HepG2 (cell line): Measurements from ENCODE around the gene FAM83G. TPM values are rescaled to one million over a fixed set of nuclear protein-coding genes. Genes with fewer than 3 reads are reported as not detected.

Experiments
- ATAC-seq: fragments of 200-7000 bp; cut with Tn5 transposase; 3 replicates; pipeline ENCODE4 v1.9.1; 2020; ENCODE audit warnings: mild to moderate bottlenecking, moderate library complexity
- BruUV-seq: library from RNA; stranded (reverse); fragments of 400-500 nt; replicated peaks from 2 replicates; lab custom pipeline; 2021; lab: Mats Ljungman, UMichigan
- CTCF ChIA-PET: fragments of 300-600 bp; formaldehyde crosslinking; extraction: SDS; loops from one replicate; lab custom pipeline; 2021; ENCODE audit warnings: low total read pairs, inconsistent platforms, low intra/inter-chr PET ratio; lab: Yijun Ruan, JAX
- POLR2A ChIA-PET: fragments of 350-600 bp; sonication (Branson Sonifier 250); formaldehyde crosslinking; loops from one replicate; lab custom pipeline; 2020; ENCODE audit warnings: antibody characterized with exemption, inconsistent platforms; lab: Yijun Ruan, JAX
- DNase-seq: peaks from one replicate; pipeline ENCODE4 v3.0.0-alpha.2; 2015; ENCODE audit warnings: low spot score
- FAIRE-seq: peaks from 3 replicates; lab custom pipeline; 2011; peaks lifted over from hg19 to GRCh38; lab: Jason Lieb, UNC
- H2AFZ ChIP-seq: one replicate; pipeline ENCODE4 v1.6.1; 2011; ENCODE audit warnings: low read length, inconsistent platforms
- H3K27ac ChIP-seq: fragments of 300-600 bp; 3 replicates; pipeline ENCODE4 v1.8.0; 2011; ENCODE audit warnings: mixed run types, mild to moderate bottlenecking, mixed read lengths, low read length, inconsistent platforms; ENCODE audit not compliant: insufficient read depth; ENCODE audit errors: extremely low read length
- H3K27me3 ChIP-seq, 2 experiments: fragments of 200-600 bp in 1 of 2; 2 replicates in 1 of 2; 3 replicates in 1 of 2; pipeline versions ENCODE4 v1.6.0 to v1.8.0; 2011; ENCODE audit warnings: low read length in 2 of 2, mild to moderate bottlenecking in 2 of 2, moderate library complexity in 2 of 2, inconsistent platforms in 1 of 2; ENCODE audit not compliant: insufficient read depth in 2 of 2, control insufficient read depth in 1 of 2
- H3K36me3 ChIP-seq, 2 experiments: fragments of 200-600 bp in 1 of 2; replicated peaks in 1 of 2; 2 replicates in 1 of 2; 3 replicates in 1 of 2; pipeline versions ENCODE4 v1.5.1 to v1.8.0; 2011; ENCODE audit warnings: low read length in 2 of 2, inconsistent platforms in 1 of 2; ENCODE audit not compliant: insufficient read depth in 2 of 2, control insufficient read depth in 1 of 2
- H3K4me1 ChIP-seq: 2 replicates; pipeline ENCODE4 v1.5.1; 2012; ENCODE audit warnings: low read length, inconsistent platforms; ENCODE audit not compliant: insufficient read depth
- H3K4me2 ChIP-seq: 2 replicates; pipeline ENCODE4 v1.6.0; 2011; ENCODE audit warnings: low read depth, low read length, inconsistent platforms
- H3K4me3 ChIP-seq, 3 experiments: fragments of 200-600 bp in 1 of 3; sonication (generic), shearing (Covaris generic) in 1 of 3; replicated peaks in 1 of 3; 2 replicates each; pipeline ENCODE4 v1.5.1; 2011 to 2016; ENCODE audit warnings: low read length in 3 of 3, inconsistent platforms in 2 of 3, low read depth in 2 of 3, mild to moderate bottlenecking in 2 of 3, control low read depth in 1 of 3, mixed read lengths in 1 of 3; ENCODE audit not compliant: insufficient read depth in 1 of 3
- H3K79me2 ChIP-seq: one replicate; pipeline ENCODE4 v1.6.1; 2011; ENCODE audit warnings: low read length, inconsistent platforms; ENCODE audit not compliant: insufficient read depth
- H3K9ac ChIP-seq: 2 replicates; pipeline ENCODE4 v1.6.0; 2011; ENCODE audit warnings: mild to moderate bottlenecking, low read depth, low read length, inconsistent platforms; ENCODE audit not compliant: insufficient read depth
- H3K9me3 ChIP-seq: 2 replicates; pipeline ENCODE4 v1.5.1; 2012; ENCODE audit warnings: mild to moderate bottlenecking, low read length
- H4K20me1 ChIP-seq: 2 replicates; pipeline ENCODE4 v1.6.0; 2011; ENCODE audit warnings: inconsistent platforms, mild to moderate bottlenecking, low read length, moderate library complexity; ENCODE audit not compliant: insufficient read depth
- EZH2 ChIP-seq: conservative IDR thresholded peaks from 2 replicates; pipeline ENCODE4 v1.6.1; 2012; ENCODE audit warnings: mild to moderate bottlenecking, low read depth, low read length, moderate library complexity
- KDM4B ChIP-seq: sonication (generic); formaldehyde crosslinking; IDR thresholded peaks from 2 replicates; pipeline ENCODE4 v1.4.0; 2020; ENCODE audit warnings: missing genetic modification reagents
- PRPF4 ChIP-seq: fragments of 200-400 bp; formaldehyde crosslinking; IDR thresholded peaks from 2 replicates; pipeline ENCODE4 v1.6.1; 2016; ENCODE audit warnings: low read length, low read depth; ENCODE audit not compliant: poor library complexity, severe bottlenecking
- ZBTB1 ChIP-seq: sonication (generic); formaldehyde crosslinking; IDR thresholded peaks from 2 replicates; pipeline ENCODE4 v1.4.0; 2020; ENCODE audit warnings: missing genetic modification reagents, borderline replicate concordance
- ZNF33B ChIP-seq: sonication (generic); formaldehyde crosslinking; IDR thresholded peaks from 2 replicates; pipeline ENCODE4 v1.5.1; 2020; ENCODE audit warnings: mild to moderate bottlenecking, missing genetic modification reagents
- ZNF44 ChIP-seq: sonication (generic); formaldehyde crosslinking; IDR thresholded peaks from 2 replicates; pipeline ENCODE4 v1.5.1; 2020; ENCODE audit warnings: mild to moderate bottlenecking, missing genetic modification reagents
- WGBS: methylation state at CpG from one replicate; pipeline ENCODE4 v1.1.6; 2017; ENCODE audit warnings: low lambda C conversion rate; 5-methylcytosine and 5-hydroxymethylcytosine counted together
- in situ Hi-C: cut with HindIII; loops from 2 replicates; pipeline ENCODE4 v1.10.0; 2017; ENCODE audit warnings: low pct_unique_long_range_greater_than_20kb; ENCODE audit not compliant: extremely low pct_ligation_motif_present
- intact Hi-C: fragments of 100-400 bp; cut with micrococcal nuclease; formaldehyde crosslinking; loops from one replicate; pipeline ENCODE4 v1.10.0; 2022; ENCODE audit not compliant: unreplicated experiment
- polyA plus RNA-seq, 8 experiments: library from polyadenylated mRNA; depleted of rRNA in 3 of 8; stranded (reverse) in 7 of 8; unstranded in 1 of 8; fragments of >200 nt; fragmentation: Illumina TruSeq in 4 of 8; extraction: Trizol in 4 of 8; gene quantifications; 2 replicates each; pipeline versions ENCODE4 v1.2.1 to v1.2.3, GENCODE V29; 2011 to 2016; ENCODE audit warnings: low read depth in 4 of 8, missing spikeins in 1 of 8, mixed read lengths in 1 of 8; ENCODE audit not compliant: insufficient read depth in 1 of 8
- total RNA-seq, 5 experiments: library from RNA; depleted of rRNA; stranded (reverse); fragments of >200 nt; fragmentation: Illumina TruSeq; extraction: Trizol; gene quantifications; 2 replicates each; pipeline ENCODE4 v1.2.3, GENCODE V29; 2016; ENCODE audit warnings: low read depth in 1 of 5
- TF ChIP-seq, protein P1 (sequence below): sonication (generic); formaldehyde crosslinking; IDR thresholded peaks from 2 replicates; pipeline ENCODE4 v1.5.1; 2020; ENCODE audit warnings: mild to moderate bottlenecking, missing genetic modification reagents
- TF ChIP-seq, protein P2 (sequence below): IDR thresholded peaks from 2 replicates; pipeline ENCODE4 v1.6.1; 2016; ENCODE audit warnings: control low read depth
- TF ChIP-seq, protein P3 (sequence below): sonication (generic); formaldehyde crosslinking; IDR thresholded peaks from 2 replicates; pipeline ENCODE4 v1.5.1; 2020; ENCODE audit warnings: missing genetic modification reagents, mild to moderate bottlenecking, borderline replicate concordance
- TF ChIP-seq, protein P4 (sequence below): sonication (generic); formaldehyde crosslinking; conservative IDR thresholded peaks from 2 replicates; pipeline ENCODE4 v1.8.0; 2022; ENCODE audit warnings: missing genetic modification reagents

FAM83G gene
- total and polyA plus RNA-seq, 2 of the 13 experiments (the other 11 are each of a cell fraction or from before 2014, with no cell fraction given): 13.7 to 18.6 TPM

DNA sequence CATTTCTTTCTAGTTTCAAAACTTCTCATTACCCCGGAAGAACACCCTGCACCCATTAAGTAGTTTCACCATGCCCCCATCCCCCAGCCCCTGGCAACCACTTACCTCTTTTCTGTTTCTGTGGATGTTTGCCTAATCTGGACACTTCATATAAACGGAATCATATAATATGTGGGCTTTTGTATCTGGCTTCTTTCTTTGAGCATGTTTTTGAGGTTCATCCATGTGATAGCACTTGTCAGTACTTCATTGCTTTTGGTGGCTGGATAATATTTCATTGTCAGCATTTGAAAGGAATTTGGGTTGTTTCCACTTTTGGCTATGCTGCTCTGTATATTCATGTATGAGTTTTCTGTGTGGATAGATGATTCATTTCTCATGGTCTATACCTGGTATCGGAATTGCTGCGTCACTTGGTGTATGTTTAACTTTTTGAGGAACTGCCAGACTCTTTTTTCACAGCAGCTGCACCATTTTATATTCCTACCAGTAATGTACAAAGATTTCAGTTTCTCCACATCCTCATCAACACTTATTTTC, 82.6 kb downstream of the FAM83G start:
- intact Hi-C loops: no loop called here
- no peak overlapping the region for H3K4me2 ChIP-seq
- H3K36me3 ChIP-seq: peaks cover 10 to 14% of the 10 kb centered on the region in 2 experiments
- ATAC-seq (no peak), FAIRE-seq (no peak), DNase-seq (no peak)
- 94% methylated on average over 4 of the region's 4 CpGs for WGBS
- peaks cover 7% of the 10 kb centered on the region for H3K79me2 ChIP-seq
- peaks cover 55% of the 10 kb centered on the region for H3K4me1 ChIP-seq
- TF ChIP-seq, protein P1, sequence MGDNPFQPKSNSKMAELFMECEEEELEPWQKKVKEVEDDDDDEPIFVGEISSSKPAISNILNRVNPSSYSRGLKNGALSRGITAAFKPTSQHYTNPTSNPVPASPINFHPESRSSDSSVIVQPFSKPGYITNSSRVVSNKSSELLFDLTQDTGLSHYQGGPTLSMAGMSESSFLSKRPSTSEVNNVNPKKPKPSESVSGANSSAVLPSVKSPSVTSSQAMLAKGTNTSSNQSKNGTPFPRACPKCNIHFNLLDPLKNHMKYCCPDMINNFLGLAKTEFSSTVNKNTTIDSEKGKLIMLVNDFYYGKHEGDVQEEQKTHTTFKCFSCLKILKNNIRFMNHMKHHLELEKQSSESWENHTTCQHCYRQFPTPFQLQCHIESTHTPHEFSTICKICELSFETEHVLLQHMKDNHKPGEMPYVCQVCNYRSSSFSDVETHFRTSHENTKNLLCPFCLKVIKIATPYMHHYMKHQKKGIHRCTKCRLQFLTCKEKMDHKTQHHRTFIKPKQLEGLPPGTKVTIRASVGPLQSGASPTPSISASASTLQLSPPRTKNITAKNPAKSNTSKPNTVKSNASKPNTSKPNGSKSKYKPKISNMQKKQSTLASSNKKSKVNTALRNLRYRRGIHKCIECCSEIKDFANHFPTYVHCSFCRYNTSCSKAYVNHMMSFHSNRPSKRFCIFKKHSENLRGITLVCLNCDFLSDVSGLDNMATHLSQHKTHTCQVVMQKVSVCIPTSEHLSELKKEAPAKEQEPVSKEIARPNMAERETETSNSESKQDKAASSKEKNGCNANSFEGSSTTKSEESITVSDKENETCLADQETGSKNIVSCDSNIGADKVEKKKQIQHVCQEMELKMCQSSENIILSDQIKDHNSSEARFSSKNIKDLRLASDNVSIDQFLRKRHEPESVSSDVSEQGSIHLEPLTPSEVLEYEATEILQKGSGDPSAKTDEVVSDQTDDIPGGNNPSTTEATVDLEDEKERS: no peak
- TF ChIP-seq, protein P2, sequence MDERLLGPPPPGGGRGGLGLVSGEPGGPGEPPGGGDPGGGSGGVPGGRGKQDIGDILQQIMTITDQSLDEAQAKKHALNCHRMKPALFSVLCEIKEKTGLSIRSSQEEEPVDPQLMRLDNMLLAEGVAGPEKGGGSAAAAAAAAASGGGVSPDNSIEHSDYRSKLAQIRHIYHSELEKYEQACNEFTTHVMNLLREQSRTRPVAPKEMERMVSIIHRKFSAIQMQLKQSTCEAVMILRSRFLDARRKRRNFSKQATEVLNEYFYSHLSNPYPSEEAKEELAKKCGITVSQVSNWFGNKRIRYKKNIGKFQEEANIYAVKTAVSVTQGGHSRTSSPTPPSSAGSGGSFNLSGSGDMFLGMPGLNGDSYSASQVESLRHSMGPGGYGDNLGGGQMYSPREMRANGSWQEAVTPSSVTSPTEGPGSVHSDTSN: no peak
- TF ChIP-seq, protein P3, sequence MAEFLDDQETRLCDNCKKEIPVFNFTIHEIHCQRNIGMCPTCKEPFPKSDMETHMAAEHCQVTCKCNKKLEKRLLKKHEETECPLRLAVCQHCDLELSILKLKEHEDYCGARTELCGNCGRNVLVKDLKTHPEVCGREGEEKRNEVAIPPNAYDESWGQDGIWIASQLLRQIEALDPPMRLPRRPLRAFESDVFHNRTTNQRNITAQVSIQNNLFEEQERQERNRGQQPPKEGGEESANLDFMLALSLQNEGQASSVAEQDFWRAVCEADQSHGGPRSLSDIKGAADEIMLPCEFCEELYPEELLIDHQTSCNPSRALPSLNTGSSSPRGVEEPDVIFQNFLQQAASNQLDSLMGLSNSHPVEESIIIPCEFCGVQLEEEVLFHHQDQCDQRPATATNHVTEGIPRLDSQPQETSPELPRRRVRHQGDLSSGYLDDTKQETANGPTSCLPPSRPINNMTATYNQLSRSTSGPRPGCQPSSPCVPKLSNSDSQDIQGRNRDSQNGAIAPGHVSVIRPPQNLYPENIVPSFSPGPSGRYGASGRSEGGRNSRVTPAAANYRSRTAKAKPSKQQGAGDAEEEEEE (CRISPR knock-in tag): no peak
- TF ChIP-seq ZNF33B (CRISPR knock-in tag) (no peak), ZNF44 (CRISPR knock-in tag) (no peak), PRPF4 (no peak), EZH2 (no peak), ZBTB1 (CRISPR knock-in tag) (no peak), KDM4B (CRISPR knock-in tag) (no peak)
- TF ChIP-seq, protein P4, sequence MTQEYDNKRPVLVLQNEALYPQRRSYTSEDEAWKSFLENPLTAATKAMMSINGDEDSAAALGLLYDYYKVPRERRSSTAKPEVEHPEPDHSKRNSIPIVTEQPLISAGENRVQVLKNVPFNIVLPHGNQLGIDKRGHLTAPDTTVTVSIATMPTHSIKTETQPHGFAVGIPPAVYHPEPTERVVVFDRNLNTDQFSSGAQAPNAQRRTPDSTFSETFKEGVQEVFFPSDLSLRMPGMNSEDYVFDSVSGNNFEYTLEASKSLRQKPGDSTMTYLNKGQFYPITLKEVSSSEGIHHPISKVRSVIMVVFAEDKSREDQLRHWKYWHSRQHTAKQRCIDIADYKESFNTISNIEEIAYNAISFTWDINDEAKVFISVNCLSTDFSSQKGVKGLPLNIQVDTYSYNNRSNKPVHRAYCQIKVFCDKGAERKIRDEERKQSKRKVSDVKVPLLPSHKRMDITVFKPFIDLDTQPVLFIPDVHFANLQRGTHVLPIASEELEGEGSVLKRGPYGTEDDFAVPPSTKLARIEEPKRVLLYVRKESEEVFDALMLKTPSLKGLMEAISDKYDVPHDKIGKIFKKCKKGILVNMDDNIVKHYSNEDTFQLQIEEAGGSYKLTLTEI (CRISPR knock-in tag): no peak
- no peak overlapping the region for H3K27ac ChIP-seq
- H3K9ac ChIP-seq: no peak overlapping the region
- H3K9me3 ChIP-seq: no peaks in the 10 kb centered on the region
- peaks cover 8% of the 10 kb centered on the region; the same call in 1 of the 2 replicates for H4K20me1 ChIP-seq
- no peak overlapping the region for H3K4me3 ChIP-seq
- ChIA-PET POLR2A (no interaction called here), CTCF (no interaction called here)
- no peak overlapping the region for H2AFZ ChIP-seq
- in situ Hi-C loops: no loop called here
- BruUV-seq: no TSS peak
- no peaks in the 10 kb centered on the region for H3K27me3 ChIP-seq
